GM15510 (cell line): ENCODE results near the gene VAV3.

ENCODE experiments used
- POLR2A ChIP-seq: IDR thresholded peaks from 3 replicates; pipeline ENCODE4 v1.6.1; 2011; ENCODE audit warnings: borderline replicate concordance; ENCODE audit not compliant: insufficient read length; ENCODE audit errors: extremely low read depth

Gene VAV3

DNA sequence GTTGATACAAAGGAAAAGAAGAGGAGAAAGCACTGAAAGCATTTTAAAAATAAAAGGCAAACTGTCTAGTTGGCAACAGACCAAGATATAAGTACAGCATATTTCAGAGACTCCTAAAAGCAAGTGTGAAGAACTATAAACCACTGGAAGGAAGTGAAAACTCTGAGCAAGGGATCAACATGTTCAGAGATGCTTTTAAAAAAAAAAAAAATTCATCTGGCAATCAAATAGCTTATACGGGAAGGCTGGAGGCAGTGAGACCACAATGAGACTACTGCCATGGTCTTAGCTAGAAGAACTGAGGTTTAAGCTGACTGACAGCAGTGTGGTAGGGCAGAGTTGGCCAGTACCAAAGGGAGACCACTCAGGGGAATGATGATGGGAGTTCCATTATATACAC is 124.3 kb downstream of the VAV3 start:
- TF ChIP-seq POLR2A, result no peak

- no peak for TF ChIP-seq POLR2A
Measured at GRCh38 chr1:107838056-107838455, 126.9 kb downstream of the VAV3 start.

- no peak for TF ChIP-seq POLR2A
Measured at GRCh38 chr1:107835151-107835670, 129.8 kb downstream of the VAV3 start.

DNA sequence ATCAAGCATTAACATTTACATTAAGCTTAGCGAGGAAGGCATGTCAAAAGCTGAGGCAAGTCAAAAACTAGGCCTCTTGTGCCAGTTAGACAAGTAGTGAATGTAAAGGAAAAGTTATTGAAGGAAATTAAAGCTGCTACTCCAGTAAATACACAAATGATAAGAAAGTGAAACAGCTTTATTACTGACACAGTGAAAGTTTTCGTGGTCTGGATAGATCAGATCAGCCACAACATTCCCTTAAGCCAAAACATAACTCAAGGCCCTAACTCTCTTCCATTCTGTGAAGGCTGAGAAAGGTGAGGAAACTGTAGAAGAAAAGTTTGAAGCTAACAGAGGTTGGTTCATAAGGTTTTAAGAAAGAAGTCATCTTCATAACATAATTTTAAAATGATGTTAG is 131.9 kb downstream of the VAV3 start:
- TF ChIP-seq POLR2A, result no peak

DNA sequence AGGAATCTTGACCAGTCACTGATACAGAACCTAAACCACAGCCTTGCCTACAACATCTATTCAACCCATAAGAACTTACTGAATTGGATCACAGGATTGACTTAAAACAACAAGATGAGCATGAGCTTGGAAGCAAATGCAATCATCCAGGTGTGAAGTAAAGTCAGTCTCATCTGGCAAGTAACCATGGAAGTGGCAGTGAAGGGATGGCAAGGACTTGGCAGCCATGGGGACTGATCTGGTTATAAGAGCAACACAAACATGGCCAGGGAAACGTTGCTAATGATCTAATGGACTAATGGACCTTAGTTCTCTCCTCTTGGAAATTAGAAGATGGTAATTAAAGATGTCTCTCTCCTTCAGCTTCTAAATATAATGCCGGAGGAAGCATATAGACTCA is 133.1 kb downstream of the VAV3 start:
- TF ChIP-seq POLR2A, result no peak

DNA sequence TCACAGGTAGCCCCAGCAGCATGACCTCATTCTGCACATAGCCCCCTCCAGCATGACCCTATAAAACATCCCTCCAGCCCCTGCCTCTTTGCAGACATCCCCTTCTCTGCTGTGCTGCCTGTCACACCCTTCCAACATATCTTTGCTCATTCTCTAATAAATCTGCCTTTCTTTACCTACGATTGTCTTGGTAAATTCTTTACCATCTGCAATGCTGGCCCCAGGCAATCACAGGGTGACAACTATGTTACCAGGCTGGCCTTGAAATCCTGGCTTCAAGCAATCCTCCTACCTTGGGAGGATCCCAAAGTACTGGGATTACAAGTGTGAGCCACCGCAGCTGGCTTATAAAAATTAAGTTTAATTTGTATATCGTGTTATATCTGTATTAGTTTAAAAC is 134.5 kb downstream of the VAV3 start:
- TF ChIP-seq POLR2A, result no peak

DNA sequence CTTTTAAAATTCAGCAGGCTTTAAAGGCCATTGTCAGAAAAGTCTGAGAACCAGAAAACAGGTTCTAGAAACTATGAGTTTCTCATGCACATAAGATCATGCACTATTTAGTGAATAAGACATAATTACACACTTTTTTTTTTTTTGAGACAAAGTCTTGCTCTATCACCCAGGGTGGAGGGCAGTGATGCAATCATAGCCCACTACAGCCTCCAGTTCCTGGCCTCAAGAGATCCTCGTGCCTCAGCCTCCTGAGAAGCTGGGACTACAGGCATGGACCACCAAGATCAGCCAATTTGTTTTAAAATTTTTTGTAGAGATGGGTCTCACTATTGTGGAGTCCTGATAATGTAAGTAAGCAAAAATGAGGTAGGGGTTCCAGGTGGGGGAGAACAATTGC is 134.9 kb downstream of the VAV3 start:
- no peak for TF ChIP-seq POLR2A

GRCh38 chr1:107829036-107829770 is 135.8 kb downstream of the VAV3 start:
- TF ChIP-seq POLR2A, result no peak

DNA sequence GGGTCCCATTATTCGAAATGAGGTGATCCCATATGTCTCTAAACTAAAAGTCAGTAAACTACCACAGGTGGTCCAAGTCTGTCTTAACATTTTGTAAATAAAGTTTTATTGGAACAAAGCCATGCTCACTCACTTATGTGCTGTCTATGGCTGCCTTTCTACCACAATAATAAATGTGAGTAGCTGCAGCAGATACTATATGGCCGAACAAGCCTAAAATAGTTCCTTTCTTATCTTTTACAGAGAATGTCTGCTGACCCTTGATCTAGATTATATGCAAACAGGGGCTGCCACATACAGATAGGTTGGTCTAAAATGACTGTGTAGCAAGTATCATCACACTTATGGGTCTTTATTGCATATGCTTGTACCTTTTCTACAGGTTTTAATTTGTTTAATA is 140.0 kb downstream of the VAV3 start:
- TF ChIP-seq POLR2A, result no peak

GRCh38 chr1:107821340-107821739 is 143.6 kb downstream of the VAV3 start:
- no peak for TF ChIP-seq POLR2A

DNA sequence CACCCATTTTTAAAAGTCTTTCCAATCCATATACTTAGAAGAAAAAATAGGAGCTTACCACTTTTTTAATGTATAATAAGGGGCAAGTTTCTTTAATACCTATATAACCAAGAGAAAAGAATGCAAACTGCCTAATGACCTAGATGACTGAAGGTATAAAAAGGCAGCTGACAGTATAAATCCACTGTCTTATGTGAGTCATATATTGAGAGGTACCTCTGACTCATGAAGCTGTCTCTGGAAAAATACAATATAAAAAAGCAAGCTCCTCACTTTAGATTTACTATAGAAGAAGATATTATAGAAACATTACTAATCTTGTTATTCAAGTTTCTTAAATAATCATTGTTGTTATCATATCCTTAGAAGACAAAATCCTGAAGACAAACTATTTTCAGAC is 144.2 kb downstream of the VAV3 start:
- TF ChIP-seq POLR2A, result no peak

- no peak for TF ChIP-seq POLR2A
Measured at GRCh38 chr1:107817935-107818334, 147.0 kb downstream of the VAV3 start.

DNA sequence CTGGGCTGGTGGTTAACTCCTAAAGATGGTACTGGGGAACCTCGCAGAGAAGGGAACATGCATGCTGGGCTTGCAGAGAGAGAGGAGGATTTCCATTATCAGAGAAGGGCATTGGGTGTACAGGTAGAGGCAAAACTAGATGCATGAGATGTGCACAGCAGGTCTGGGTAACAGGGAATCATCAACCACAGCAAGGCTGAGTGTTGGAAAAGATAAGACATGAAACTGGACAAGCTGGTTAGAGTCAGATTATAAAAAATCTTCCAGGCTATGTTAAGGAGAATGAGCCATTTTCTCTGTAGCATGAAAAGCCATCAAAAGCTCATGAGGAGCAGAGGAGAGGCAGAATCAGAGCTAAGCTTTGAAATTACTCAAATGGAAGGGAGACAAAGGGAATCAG is 147.8 kb downstream of the VAV3 start:
- no peak for TF ChIP-seq POLR2A

- no peak for TF ChIP-seq POLR2A
Measured at GRCh38 chr1:107810291-107810951, 154.6 kb downstream of the VAV3 start.

- TF ChIP-seq POLR2A, result no peak
Measured at GRCh38 chr1:107807855-107808254, 157.1 kb downstream of the VAV3 start.

- no peak for TF ChIP-seq POLR2A
Measured at GRCh38 chr1:107807405-107807804, 157.6 kb downstream of the VAV3 start.
